ENCODE measurements around the gene ACOX3. TPM values are rescaled to one million over a fixed set of nuclear protein-coding genes. Genes with fewer than 3 reads are reported as not detected.

The ACOX3 gene
- total and polyA plus RNA-seq, 8 donors: 13.5 to 45.5 (median 32.8) TPM

DNA sequence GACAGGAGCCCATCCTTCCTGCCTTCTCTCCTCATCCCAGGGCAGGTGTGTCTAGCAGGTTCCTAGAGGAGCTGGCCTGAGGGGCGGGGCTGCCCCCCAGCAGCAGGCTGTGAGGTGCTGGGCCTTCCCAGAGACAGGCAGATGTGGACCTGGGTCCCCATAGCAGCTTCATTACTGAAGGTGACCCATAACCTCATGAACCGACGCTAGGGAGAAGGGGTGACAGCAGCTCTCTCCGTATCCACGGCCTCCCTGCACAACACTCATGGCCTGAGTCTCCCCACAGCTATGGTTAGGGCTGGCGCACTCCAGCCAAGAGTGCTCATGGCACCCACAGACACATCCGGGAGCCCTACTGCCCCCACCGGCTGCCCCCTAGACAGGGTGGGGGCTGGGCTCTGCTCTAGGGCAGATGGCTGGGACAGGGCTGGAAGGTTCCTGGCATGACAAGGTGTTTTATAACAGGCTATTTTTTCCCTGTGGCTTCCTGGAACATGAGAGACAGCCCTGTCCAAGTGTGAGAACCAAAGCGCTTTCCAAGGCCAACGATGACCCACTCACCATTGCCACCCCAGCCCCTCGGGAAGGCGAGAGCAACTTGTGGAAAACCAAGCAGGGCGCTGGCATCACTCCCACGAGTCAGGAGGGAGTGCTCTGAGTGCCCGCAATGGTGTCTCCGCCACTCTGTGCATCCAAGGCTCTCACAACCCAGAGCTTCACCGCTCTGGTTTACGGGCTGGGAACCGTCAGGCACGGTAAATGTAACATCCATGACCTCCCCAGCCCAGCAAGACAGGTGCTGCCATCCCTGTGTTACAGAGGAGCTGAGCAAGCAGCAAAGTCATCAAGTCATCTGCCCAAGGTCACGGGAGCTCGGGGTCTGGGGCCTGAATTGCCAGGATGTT, 59.8 kb downstream of the ACOX3 start:
- intact Hi-C loops (cut with DNase I; ENCODE audit: low total_unique reads): no loop called here
- H3K4me3 ChIP-seq: no peak overlapping the region
- H3K27me3 ChIP-seq: no peaks in the 10 kb centered on the region
- H3K9me3 ChIP-seq: no peaks in the 10 kb centered on the region
- H3K36me3 ChIP-seq: peaks cover 0 to 89% (median 78%) of the 10 kb centered on the region in 4 donors
- no peak for DNase-seq
- peaks cover 0 to 6% (median 0%) of the 10 kb centered on the region in 4 donors for H3K4me1 ChIP-seq
- no peak overlapping the region for H3K27ac ChIP-seq
- 87 to 92% (median 90%) methylated on average over 15 to 22 of the region's 22 CpGs for WGBS, 5 donors
- TF ChIP-seq POLR2A (IDR thresholded peaks at IDR 0.05) (no peak), CTCF (IDR thresholded peaks at IDR 0.05) (no peak), POLR2AphosphoS5 (IDR thresholded peaks at IDR 0.05) (no peak), EP300 (IDR thresholded peaks at IDR 0.05) (no peak)

- 84 to 98% (median 94%) methylated on average over 6 of the region's 6 CpGs for WGBS, 5 donors
- Histone ChIP-seq H3K36me3 (peaks cover 0 to 89% (median 78%) of the 10 kb centered on the region in 4 donors), H3K9me3 (no peaks in the 10 kb centered on the region), H3K27me3 (no peaks in the 10 kb centered on the region), H3K4me3 (no peak overlapping the region), H3K27ac (no peak overlapping the region), H3K4me1 (peaks cover 0 to 6% (median 0%) of the 10 kb centered on the region in 4 donors)
- no peak for DNase-seq
- TF ChIP-seq CTCF (IDR thresholded peaks at IDR 0.05) (no peak), EP300 (IDR thresholded peaks at IDR 0.05) (no peak), POLR2A (IDR thresholded peaks at IDR 0.05) (no peak), POLR2AphosphoS5 (IDR thresholded peaks at IDR 0.05) (no peak)
- intact Hi-C loops (cut with DNase I; ENCODE audit: low total_unique reads): no loop called here
Measured at GRCh38 chr4:8379771-8380170, 60.8 kb downstream of the ACOX3 start.

DNA sequence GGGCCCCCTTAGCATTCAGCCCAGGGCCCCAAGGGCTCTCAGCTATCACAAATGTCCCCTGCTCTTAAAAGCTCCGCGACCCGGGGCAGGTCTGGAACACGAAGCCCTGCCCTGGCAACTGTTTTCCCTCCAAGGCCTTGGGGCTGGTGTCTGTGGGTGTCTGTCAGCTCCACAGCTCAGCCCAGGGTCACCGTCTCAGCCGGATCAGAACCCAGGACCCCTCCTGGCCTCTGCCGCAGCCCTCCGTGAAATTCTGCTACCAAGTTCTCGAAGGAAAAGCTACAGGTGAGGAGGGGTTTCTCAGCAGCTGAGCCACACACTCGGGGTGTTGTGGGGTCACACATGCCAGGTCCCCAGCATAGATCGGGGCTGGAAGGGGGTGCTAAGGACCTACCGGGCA, 61.2 kb downstream of the ACOX3 start:
- peaks cover 0 to 89% (median 78%) of the 10 kb centered on the region in 4 donors for H3K36me3 ChIP-seq
- no peak for DNase-seq
- H3K27me3 ChIP-seq: no peaks in the 10 kb centered on the region
- 93 to 96% (median 95%) methylated on average over 9 to 12 of the region's 12 CpGs for WGBS, 5 donors
- H3K9me3 ChIP-seq: no peaks in the 10 kb centered on the region
- no peak overlapping the region for H3K4me3 ChIP-seq
- intact Hi-C loops (cut with DNase I; ENCODE audit: low total_unique reads): no loop called here
- no peak overlapping the region for H3K27ac ChIP-seq
- peaks cover 0 to 6% (median 0%) of the 10 kb centered on the region in 4 donors for H3K4me1 ChIP-seq
- TF ChIP-seq CTCF (IDR thresholded peaks at IDR 0.05) (no peak), POLR2AphosphoS5 (IDR thresholded peaks at IDR 0.05) (no peak)

- WGBS, 5 donors: 85 to 91% (median 85%) methylated on average over 9 of the region's 9 CpGs
- no peak for TF ChIP-seq POLR2A (IDR thresholded peaks at IDR 0.05)
- no peak overlapping the region for H3K4me3 ChIP-seq
- H3K9me3 ChIP-seq: no peaks in the 10 kb centered on the region
- H3K4me1 ChIP-seq: peaks cover 0 to 6% (median 0%) of the 10 kb centered on the region in 4 donors
- peaks cover 0 to 89% (median 80%) of the 10 kb centered on the region in 4 donors for H3K36me3 ChIP-seq
- DNase-seq: no peak
- no peak overlapping the region for H3K27ac ChIP-seq
- intact Hi-C loops (cut with DNase I; ENCODE audit: low total_unique reads): no loop called here
- H3K27me3 ChIP-seq: no peaks in the 10 kb centered on the region
Measured at GRCh38 chr4:8378776-8379175, 61.7 kb downstream of the ACOX3 start.

Data from stomach (tissue), 9 donors.